WTC11 (cell line): Measurements from ENCODE around the gene TGFBI. TPM values are rescaled to one million over a fixed set of nuclear protein-coding genes. Genes with fewer than 3 reads are reported as not detected.

ENCODE experiments used
- ATAC-seq: fragments of 200-7000 bp; cut with Tn5 transposase; 2 replicates; pipeline ENCODE4 v1.10.0; 2021; ENCODE audit warnings: mild to moderate bottlenecking, moderate library complexity
- CTCF ChIA-PET: fragments of 300-600 bp; sonication (Branson Sonifier 250); formaldehyde crosslinking; loops from one replicate; lab custom pipeline; 2021; ENCODE audit warnings: antibody characterized with exemption; lab: Charles Lee
- POLR2A ChIA-PET: fragments of 350-600 bp; sonication (Branson Sonifier 250); formaldehyde crosslinking; loops from one replicate; lab custom pipeline; 2021; ENCODE audit warnings: antibody characterized with exemption; lab: Charles Lee
- DNase-seq: peaks from one replicate; pipeline ENCODE4 v3.0.0; 2021; ENCODE audit warnings: low spot score
- H3K27ac Mint-ChIP-seq: 2 replicates; pipeline ENCODE4 v1.8.0; 2021; ENCODE audit warnings: mixed read lengths
- H3K27me3 Mint-ChIP-seq: 2 replicates; pipeline ENCODE4 v1.8.0; 2021; ENCODE audit warnings: low read depth, mild to moderate bottlenecking, moderate library complexity, mixed read lengths
- H3K36me3 Mint-ChIP-seq: 2 replicates; pipeline ENCODE4 v1.8.0; 2021; ENCODE audit warnings: mixed read lengths
- H3K4me1 Mint-ChIP-seq: 2 replicates; pipeline ENCODE4 v1.8.0; 2022; ENCODE audit warnings: mixed read lengths
- H3K4me3 Mint-ChIP-seq: 2 replicates; pipeline ENCODE4 v1.8.0; 2021; ENCODE audit warnings: mild to moderate bottlenecking, moderate library complexity, mixed read lengths
- H3K9me3 Mint-ChIP-seq: 2 replicates; pipeline ENCODE4 v1.8.0; 2021; ENCODE audit warnings: mixed read lengths
- ATF3 ChIP-seq: sonication (generic); formaldehyde crosslinking; conservative IDR thresholded peaks from 2 replicates; pipeline ENCODE4 v1.8.1; 2022; ENCODE audit warnings: mild to moderate bottlenecking, missing genetic modification reagents
- CBFB ChIP-seq: sonication (generic); formaldehyde crosslinking; IDR thresholded peaks from 2 replicates; pipeline ENCODE4 v1.8.1; 2022; ENCODE audit warnings: mild to moderate bottlenecking, low read depth, missing genetic modification reagents
- CDX4 ChIP-seq: fragments of 250-450 bp; sonication (Bioruptor Pico); IDR thresholded peaks from 2 replicates; pipeline ENCODE4 v1.9.0; 2021; ENCODE audit warnings: moderate library complexity, mild to moderate bottlenecking, inconsistent platforms, borderline replicate concordance
- E2F5 ChIP-seq: sonication (generic); formaldehyde crosslinking; IDR thresholded peaks from 2 replicates; pipeline ENCODE4 v1.8.1; 2022; ENCODE audit warnings: mild to moderate bottlenecking, moderate library complexity, missing genetic modification reagents
- EMX1 ChIP-seq: fragments of 250-450 bp; sonication (Bioruptor Pico); IDR thresholded peaks from 2 replicates; pipeline ENCODE4 v1.8.0; 2021; ENCODE audit warnings: mild to moderate bottlenecking
- FOXJ3 ChIP-seq: sonication (generic); formaldehyde crosslinking; IDR thresholded peaks from 2 replicates; pipeline ENCODE4 v1.9.0; 2021; ENCODE audit warnings: missing genetic modification reagents, mild to moderate bottlenecking, borderline replicate concordance
- GABPB1 ChIP-seq: sonication (generic); formaldehyde crosslinking; IDR thresholded peaks from 2 replicates; pipeline ENCODE4 v1.8.1; 2023; ENCODE audit warnings: mild to moderate bottlenecking, missing genetic modification reagents
- GRHL2 ChIP-seq: fragments of 250-450 bp; sonication (Bioruptor Pico); IDR thresholded peaks from 2 replicates; pipeline ENCODE4 v1.8.0; 2022; ENCODE audit warnings: mild to moderate bottlenecking, moderate library complexity; ENCODE audit not compliant: insufficient replicate concordance, severe bottlenecking
- JUN ChIP-seq: sonication (generic); formaldehyde crosslinking; IDR thresholded peaks from 2 replicates; pipeline ENCODE4 v1.8.0; 2023; ENCODE audit warnings: mild to moderate bottlenecking, missing genetic modification reagents
- OVOL2 ChIP-seq: fragments of 250-450 bp; sonication (Bioruptor Pico); IDR thresholded peaks from 2 replicates; pipeline ENCODE4 v1.9.0; 2021; ENCODE audit warnings: mild to moderate bottlenecking, borderline replicate concordance
- SMAD4 ChIP-seq: sonication (generic); formaldehyde crosslinking; IDR thresholded peaks from 2 replicates; pipeline ENCODE4 v1.8.0; 2022; ENCODE audit warnings: mild to moderate bottlenecking, missing genetic modification reagents
- SP1 ChIP-seq: sonication (generic); formaldehyde crosslinking; conservative IDR thresholded peaks from 2 replicates; pipeline ENCODE4 v1.8.1; 2022; ENCODE audit warnings: missing genetic modification reagents
- TP53 ChIP-seq: sonication (generic); formaldehyde crosslinking; IDR thresholded peaks from 2 replicates; pipeline ENCODE4 v1.8.1; 2023; ENCODE audit warnings: mild to moderate bottlenecking, missing genetic modification reagents
- ZNF219 ChIP-seq: sonication (generic); formaldehyde crosslinking; IDR thresholded peaks from 2 replicates; pipeline ENCODE4 v1.8.0; 2023; ENCODE audit warnings: missing genetic modification reagents, mild to moderate bottlenecking, borderline replicate concordance
- ZNF232 ChIP-seq: sonication (generic); formaldehyde crosslinking; IDR thresholded peaks from 2 replicates; pipeline ENCODE4 v1.8.0; 2022; ENCODE audit warnings: mild to moderate bottlenecking, missing genetic modification reagents
- total RNA-seq: library from RNA; stranded (reverse); gene quantifications from 3 replicates; pipeline ENCODE4 v1.2.3, GENCODE V29; 2021

Gene TGFBI
- total RNA-seq, 1 experiment from 2014 or later = 7.2 TPM

DNA sequence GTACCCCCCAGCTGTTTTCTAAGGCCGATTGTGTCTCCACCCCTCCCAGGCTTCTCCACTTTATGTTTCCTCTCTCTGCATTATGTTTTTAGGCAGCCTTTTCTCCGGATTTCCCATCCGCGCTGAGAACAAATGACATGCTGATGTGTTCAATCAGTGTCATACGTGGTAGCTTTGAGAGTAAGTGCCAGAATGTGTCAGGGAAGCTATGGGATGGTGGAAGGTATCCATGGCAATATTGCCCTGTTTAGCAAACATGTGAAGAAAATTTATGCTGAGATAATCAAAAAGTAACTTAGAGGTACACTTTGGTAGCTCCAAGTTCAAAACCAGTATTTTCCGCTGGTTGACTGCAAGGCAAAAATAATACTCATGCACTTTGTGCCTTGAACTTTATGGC, 37.4 kb upstream of the TGFBI start (continued):
- TF ChIP-seq E2F5 (CRISPR knock-in tag) = no peak
- TF ChIP-seq TP53 (CRISPR knock-in tag) = no peak
- TF ChIP-seq OVOL2 (CRISPR knock-in tag) = no peak

GRCh38 chr5:135993335-135993879, 35.4 kb upstream of the TGFBI start:
- no peak overlapping the region for H3K27ac Mint-ChIP-seq
- H3K27me3 Mint-ChIP-seq = no peaks in the 10 kb centered on the region; the same call in 1 of the 2 replicates
- no peaks in the 10 kb centered on the region for H3K36me3 Mint-ChIP-seq
- ATAC-seq (no peak), DNase-seq (no peak)
- 0 out of 2 replicates have a peak, but pooled peaks cover 6% of the 10 kb centered on the region for H3K9me3 Mint-ChIP-seq
- no peak overlapping the region for H3K4me3 Mint-ChIP-seq
- no peak for TF ChIP-seq SMAD4 (CRISPR knock-in tag)
- no peak for TF ChIP-seq EMX1 (CRISPR knock-in tag)
- no peak for TF ChIP-seq CBFB
- no peak for TF ChIP-seq CDX4 (CRISPR knock-in tag)
- no peak for TF ChIP-seq JUN (CRISPR knock-in tag)
- no peak for TF ChIP-seq TP53 (CRISPR knock-in tag)
- TF ChIP-seq FOXJ3 = no peak
- no peak for TF ChIP-seq ZNF219
- no peak for TF ChIP-seq ZNF232
- H3K4me1 Mint-ChIP-seq = no peaks in the 10 kb centered on the region
- POLR2A ChIA-PET = interaction anchor here (0.5 kb wide), 1 partner anchor 1524 kb away, joined by 3 read pairs; no protein-coding TSS in a partner anchor
- CTCF ChIA-PET = interaction anchor here (1.2 to 1.7 kb wide), 3 partner anchors 16 to 64 kb away, joined by 5 to 7 read pairs (median 6); partner anchors contain the start of gene TGFBI

DNA sequence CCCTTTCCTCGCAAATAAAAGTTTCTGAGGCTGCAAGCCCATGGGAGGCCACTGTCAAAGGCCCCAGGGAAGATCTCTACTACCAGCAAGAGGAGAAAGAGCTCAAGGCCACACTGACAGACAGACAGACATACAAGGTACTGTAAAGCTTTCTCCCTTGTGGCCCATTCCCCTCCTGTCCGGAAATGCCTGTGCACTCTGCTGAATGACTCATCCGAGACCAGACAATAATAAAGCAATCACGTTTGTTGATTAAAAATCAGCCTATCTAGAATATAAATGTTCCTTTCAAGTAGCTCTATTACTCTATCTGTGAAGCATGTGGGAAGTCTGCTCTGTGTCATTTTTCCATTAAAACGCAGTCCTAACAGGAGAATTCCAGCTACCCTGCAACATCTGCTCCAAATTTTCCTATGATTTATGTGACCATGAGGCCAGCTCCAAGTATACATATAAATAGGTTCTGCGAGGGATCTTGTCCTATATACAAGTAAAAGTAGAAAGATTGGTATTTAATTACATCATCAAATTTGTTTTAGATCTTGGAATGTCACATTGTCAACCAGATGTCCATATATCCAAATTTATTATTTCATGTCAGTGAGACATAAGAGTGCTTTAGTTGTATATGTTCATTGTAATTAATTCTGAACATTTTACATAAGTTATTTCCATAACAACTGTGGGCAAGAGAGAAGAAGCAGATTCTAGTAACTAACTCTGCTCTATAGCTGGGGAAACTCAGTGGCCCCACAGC, 34.7 kb upstream of the TGFBI start:
- ChIA-PET POLR2A (interaction anchor here (0.5 kb wide), 1 partner anchor 1523 kb away, joined by 3 read pairs; no protein-coding TSS in a partner anchor), CTCF (interaction anchor here (1.2 to 1.7 kb wide), 3 partner anchors 17 to 64 kb away, joined by 5 to 7 read pairs (median 6); partner anchors contain the start of gene TGFBI)
- Mint-ChIP-seq H3K4me3 (no peak overlapping the region), H3K27me3 (no peaks in the 10 kb centered on the region; the same call in 1 of the 2 replicates), H3K36me3 (no peaks in the 10 kb centered on the region), H3K9me3 (0 out of 2 replicates have a peak, but pooled peaks cover 6% of the 10 kb centered on the region), H3K27ac (no peak overlapping the region), H3K4me1 (no peaks in the 10 kb centered on the region)
- ATAC-seq (no peak), DNase-seq (no peak)
- TF ChIP-seq SP1 (CRISPR knock-in tag) (no peak), CDX4 (CRISPR knock-in tag) (no peak)

DNA sequence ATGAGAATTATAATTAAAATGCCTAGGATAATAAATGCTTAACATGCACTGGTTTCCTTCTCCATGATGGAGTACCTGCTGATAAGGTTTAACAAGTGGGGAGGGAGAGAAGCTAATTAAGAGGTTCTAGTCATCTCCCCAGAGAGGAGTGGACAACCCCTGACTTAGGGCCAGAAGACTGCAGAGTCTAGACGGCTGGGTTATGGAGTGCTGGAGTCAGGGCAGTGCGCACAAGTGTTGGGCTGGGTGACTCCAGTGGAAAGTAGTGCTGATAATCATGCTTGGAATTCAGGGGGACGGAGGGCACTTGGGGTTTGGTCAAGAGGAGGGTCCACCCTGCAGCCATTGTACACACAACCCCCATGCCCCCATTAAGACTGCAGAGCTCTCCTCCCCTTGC, 32.8 kb upstream of the TGFBI start:
- no peak for ATAC-seq
- POLR2A ChIA-PET = no interaction called here
- TF ChIP-seq GRHL2 (CRISPR knock-in tag) (no peak), ATF3 (CRISPR knock-in tag) (no peak), GABPB1 (CRISPR knock-in tag) (no peak)
- H3K9me3 Mint-ChIP-seq = 0 out of 2 replicates have a peak, but pooled peaks cover 6% of the 10 kb centered on the region
- H3K27me3 Mint-ChIP-seq = no peaks in the 10 kb centered on the region; the same call in 1 of the 2 replicates
- H3K4me3 Mint-ChIP-seq = no peak overlapping the region
- H3K27ac Mint-ChIP-seq = no peak overlapping the region
- no peaks in the 10 kb centered on the region for H3K4me1 Mint-ChIP-seq
- DNase-seq = no peak
- CTCF ChIA-PET = interaction anchor here (0.8 to 1.7 kb wide), 2 partner anchors 19 to 84 kb away, joined by 4 read pairs; no protein-coding TSS in a partner anchor
- H3K36me3 Mint-ChIP-seq = no peaks in the 10 kb centered on the region
